GM19463 (cell line): ENCODE results near the gene TASOR2.

ENCODE experiments used
- ATAC-seq: cut with Tn5 transposase; IDR thresholded peaks from one replicate; pipeline ENCODE4 v1.9.1; 2021; ENCODE audit warnings: mild to moderate bottlenecking, moderate library complexity; ENCODE audit not compliant: unreplicated experiment

The TASOR2 gene

GRCh38 chr10:5684318-5684970, at the start of gene TASOR2:
Gene TASOR2 (plus strand): TSS chr10:5684838. CDS start chr10:5720643, 35,805 bp downstream.
- ATAC-seq, result peak; percentile 69

DNA sequence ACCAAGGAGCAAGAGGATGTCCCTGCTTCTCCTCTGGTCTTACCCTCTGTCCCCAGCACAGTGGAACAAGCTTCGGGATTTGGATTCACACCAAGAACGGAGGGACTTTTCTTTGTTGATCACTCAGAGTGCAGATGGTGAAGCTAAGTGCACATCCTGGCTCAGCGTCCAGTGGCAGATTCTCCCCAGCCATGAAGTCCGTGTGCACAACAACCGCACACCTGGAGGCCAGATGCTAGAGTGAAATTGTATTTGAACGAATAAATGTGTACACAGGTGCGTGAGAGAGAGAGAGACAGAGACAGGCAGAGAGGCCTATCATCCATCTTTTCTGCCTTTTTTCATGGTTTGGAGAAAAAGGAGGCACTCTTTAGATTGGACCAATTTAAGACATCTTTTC, 49.7 kb upstream of the TASOR2 start:
- ATAC-seq, result no peak

- no peak for ATAC-seq
These were observed 46.1 kb upstream of the TASOR2 start for GRCh38 chr10:5638494-5638893.

- ATAC-seq, result no peak
These were observed 45.6 kb upstream of the TASOR2 start for GRCh38 chr10:5639066-5639465.

GRCh38 chr10:5640036-5640435, 44.6 kb upstream of the TASOR2 start:
- ATAC-seq, result no peak

DNA sequence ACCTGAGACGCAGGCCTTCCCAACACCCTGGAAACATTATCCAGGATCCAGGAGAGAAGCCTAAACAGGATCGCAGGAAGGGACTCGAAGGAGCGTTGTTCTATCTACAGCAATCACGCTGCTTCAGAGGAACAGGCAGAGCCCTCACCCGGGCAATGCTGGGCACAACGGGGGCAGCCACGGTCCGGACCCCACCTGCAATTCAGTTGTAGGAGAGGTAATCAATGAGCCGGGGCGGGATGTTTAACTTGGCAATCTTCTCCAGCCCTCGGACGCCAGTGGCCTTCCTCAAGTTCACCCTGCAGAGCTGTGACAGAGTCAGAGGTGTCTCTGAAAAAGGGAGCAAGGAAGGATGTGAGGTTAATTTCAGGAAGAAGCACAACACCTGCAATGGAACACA, 44.1 kb upstream of the TASOR2 start:
- ATAC-seq, result no peak

DNA sequence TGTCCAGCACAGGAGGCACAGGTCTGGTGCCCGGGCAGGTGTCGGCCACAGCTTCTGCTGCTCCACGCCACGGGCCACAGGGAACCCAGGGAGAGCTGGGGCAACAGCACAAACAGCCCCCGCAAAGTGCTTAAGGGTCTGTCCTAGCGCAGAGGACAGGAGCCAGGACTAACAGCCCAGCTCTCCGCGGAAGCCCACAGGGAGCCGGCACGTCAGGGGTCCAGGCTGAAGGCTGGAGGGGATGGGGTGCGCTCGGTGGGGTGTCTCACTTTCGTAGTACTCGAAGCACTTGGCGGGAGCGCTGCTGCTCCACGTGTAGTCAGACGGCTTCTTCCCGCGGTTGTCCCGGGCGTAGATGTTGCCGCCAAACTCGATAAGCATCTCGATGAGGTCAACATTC, 43.1 kb upstream of the TASOR2 start:
- ATAC-seq, result no peak

- ATAC-seq, result no peak
These were observed 41.1 kb upstream of the TASOR2 start for GRCh38 chr10:5643346-5644067.

- no peak for ATAC-seq
These were observed 39.7 kb upstream of the TASOR2 start for GRCh38 chr10:5644930-5645329.

- ATAC-seq, result no peak
These were observed 39.3 kb upstream of the TASOR2 start for GRCh38 chr10:5645375-5645774.

GRCh38 chr10:5645944-5646617, 38.6 kb upstream of the TASOR2 start:
- ATAC-seq, result no peak

GRCh38 chr10:5647507-5648240, 37.0 kb upstream of the TASOR2 start:
- no peak for ATAC-seq

- no peak for ATAC-seq
These were observed 35.9 kb upstream of the TASOR2 start for GRCh38 chr10:5648494-5649457.

GRCh38 chr10:5649746-5650145, 34.9 kb upstream of the TASOR2 start:
- ATAC-seq, result no peak

- no peak for ATAC-seq
These were observed 33.8 kb upstream of the TASOR2 start for GRCh38 chr10:5650664-5651387.

- ATAC-seq, result no peak
These were observed 33.3 kb upstream of the TASOR2 start for GRCh38 chr10:5651388-5651764.

DNA sequence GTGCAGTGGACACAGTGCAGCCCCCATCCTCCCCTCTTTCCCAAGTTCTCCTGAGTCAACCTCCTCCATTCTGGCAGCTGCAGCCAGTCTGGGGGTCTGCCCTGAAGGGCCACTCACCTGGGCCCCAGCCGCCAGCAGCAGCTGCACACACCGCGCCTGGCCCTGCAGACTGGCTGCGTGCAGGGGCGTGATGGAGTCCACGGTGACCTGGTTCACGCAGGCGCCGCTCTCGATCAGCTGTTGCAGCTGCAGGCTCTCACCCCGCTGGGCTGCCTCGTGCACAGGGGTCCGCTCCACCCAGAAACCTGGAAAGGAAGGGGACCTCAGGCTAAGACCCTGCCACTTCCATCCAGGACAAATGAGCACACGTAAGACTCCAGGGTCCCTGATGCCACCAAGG, 31.9 kb upstream of the TASOR2 start:
- no peak for ATAC-seq

GRCh38 chr10:5654218-5654755, 30.4 kb upstream of the TASOR2 start:
- ATAC-seq, result no peak

GRCh38 chr10:5655121-5655520, 29.5 kb upstream of the TASOR2 start:
- no peak for ATAC-seq
